Thyroid gland (tissue), 4 donors: ENCODE measurements around the gene FBLN1. TPM values are rescaled to one million over a fixed set of nuclear protein-coding genes. Genes with fewer than 3 reads are reported as not detected.
A peak's percentile ranks its signal among the peaks of the same experiment; 100 is the strongest.

Experiments used
- DNase-seq, 2 donors: peaks; one replicate each; pipeline ENCODE4 v3.0.0-alpha.2; 2019
- H3K27ac ChIP-seq, 3 donors: fragments of 200-600 bp; sonication (generic); 1 replicate in 2 of 3; 2 replicates in 1 of 3; pipeline ENCODE4 v1.5.1; 2016 to 2019; ENCODE audit warnings: mild to moderate bottlenecking in 1 of 3, moderate library complexity in 1 of 3
- H3K27me3 ChIP-seq: fragments of 200-600 bp; sonication (generic); one replicate; pipeline ENCODE4 v1.5.1; 2019
- H3K36me3 ChIP-seq, 2 donors: fragments of 200-600 bp; sonication (generic); one replicate each; pipeline ENCODE4 v1.5.1; 2016 to 2019
- H3K4me1 ChIP-seq, 2 donors: fragments of 200-600 bp; sonication (generic); one replicate each; pipeline ENCODE4 v1.5.1; 2017 to 2019
- H3K4me3 ChIP-seq, 3 donors: fragments of 200-600 bp; sonication (generic); replicated peaks in 1 of 3; 1 replicate in 2 of 3; 2 replicates in 1 of 3; pipeline ENCODE4 v1.5.1; 2016; ENCODE audit warnings: mild to moderate bottlenecking in 1 of 3
- H3K9me3 ChIP-seq: fragments of 200-600 bp; sonication (generic); one replicate; pipeline ENCODE4 v1.5.1; 2017
- POLR2A ChIP-seq, 2 donors: fragments of 450-650 bp; IDR thresholded peaks; one replicate each; pipeline ENCODE4 v1.6.1; 2017; ENCODE audit warnings: antibody characterized with exemption in 2 of 2, mild to moderate bottlenecking in 2 of 2, moderate library complexity in 1 of 2
- WGBS, 2 donors: methylation state at CpG; one replicate each; pipeline ENCODE4 v1.1.5; 2017; 5-methylcytosine and 5-hydroxymethylcytosine counted together
- intact Hi-C: fragments of 100-400 bp; cut with DNase I; formaldehyde crosslinking; loops from one replicate; pipeline ENCODE4 v1.15.1; 2023
- total RNA-seq, 4 donors: library from RNA; depleted of rRNA; stranded (reverse); fragments of >200 nt; gene quantifications; one replicate each; pipeline ENCODE4 v1.2.3, GENCODE V29; 2016
- TF ChIP-seq, protein P1 (sequence below), 6 experiments: fragments of 200-600 bp in 3 of 6; fragments of 450-650 bp in 3 of 6; sonication (generic) in 3 of 6; IDR thresholded peaks; one replicate each; pipeline ENCODE4 v1.5.1; 2016 to 2019; ENCODE audit warnings: antibody characterized with exemption in 6 of 6, mild to moderate bottlenecking in 2 of 6, inconsistent platforms in 1 of 6, moderate library complexity in 1 of 6

FBLN1 gene
- total RNA-seq, 4 donors from 2014 or later: 52.3 to 199 (median 163) TPM

DNA sequence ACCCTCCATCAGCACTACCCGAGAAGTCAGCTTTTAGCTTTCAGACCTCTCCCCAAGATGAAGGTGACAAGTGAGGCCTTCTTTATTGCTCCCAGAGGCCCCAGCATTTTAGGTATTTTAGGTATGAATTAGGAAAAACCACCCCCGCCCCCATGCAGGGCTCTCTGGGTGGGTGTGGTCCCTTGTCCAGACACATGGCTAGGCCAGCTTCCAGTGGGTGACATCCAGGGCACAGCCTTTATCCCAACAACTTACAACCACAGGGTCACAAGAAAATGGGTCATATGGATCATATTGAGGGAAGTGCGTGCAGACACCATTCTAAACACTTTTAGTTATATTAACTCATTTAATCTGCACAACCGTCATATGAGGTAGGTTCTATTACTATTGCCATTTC is 47.1 kb upstream of the FBLN1 start:
- Histone ChIP-seq H3K27ac (no peak overlapping the region), H3K9me3 (no peaks in the 10 kb centered on the region), H3K4me1 (no peaks in the 10 kb centered on the region), H3K4me3 (no peak overlapping the region), H3K27me3 (no peaks in the 10 kb centered on the region), H3K36me3 (no peaks in the 10 kb centered on the region)
- TF ChIP-seq POLR2A (IDR thresholded peaks at IDR 0.05): no peak
- TF ChIP-seq, protein P1, sequence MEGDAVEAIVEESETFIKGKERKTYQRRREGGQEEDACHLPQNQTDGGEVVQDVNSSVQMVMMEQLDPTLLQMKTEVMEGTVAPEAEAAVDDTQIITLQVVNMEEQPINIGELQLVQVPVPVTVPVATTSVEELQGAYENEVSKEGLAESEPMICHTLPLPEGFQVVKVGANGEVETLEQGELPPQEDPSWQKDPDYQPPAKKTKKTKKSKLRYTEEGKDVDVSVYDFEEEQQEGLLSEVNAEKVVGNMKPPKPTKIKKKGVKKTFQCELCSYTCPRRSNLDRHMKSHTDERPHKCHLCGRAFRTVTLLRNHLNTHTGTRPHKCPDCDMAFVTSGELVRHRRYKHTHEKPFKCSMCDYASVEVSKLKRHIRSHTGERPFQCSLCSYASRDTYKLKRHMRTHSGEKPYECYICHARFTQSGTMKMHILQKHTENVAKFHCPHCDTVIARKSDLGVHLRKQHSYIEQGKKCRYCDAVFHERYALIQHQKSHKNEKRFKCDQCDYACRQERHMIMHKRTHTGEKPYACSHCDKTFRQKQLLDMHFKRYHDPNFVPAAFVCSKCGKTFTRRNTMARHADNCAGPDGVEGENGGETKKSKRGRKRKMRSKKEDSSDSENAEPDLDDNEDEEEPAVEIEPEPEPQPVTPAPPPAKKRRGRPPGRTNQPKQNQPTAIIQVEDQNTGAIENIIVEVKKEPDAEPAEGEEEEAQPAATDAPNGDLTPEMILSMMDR (IDR thresholded peaks at IDR 0.05): no peak
- DNase-seq: no peak
- intact Hi-C loops: no loop called here
- WGBS, 2 donors: 86 to 95% methylated on average over 4 of the region's 4 CpGs

DNA sequence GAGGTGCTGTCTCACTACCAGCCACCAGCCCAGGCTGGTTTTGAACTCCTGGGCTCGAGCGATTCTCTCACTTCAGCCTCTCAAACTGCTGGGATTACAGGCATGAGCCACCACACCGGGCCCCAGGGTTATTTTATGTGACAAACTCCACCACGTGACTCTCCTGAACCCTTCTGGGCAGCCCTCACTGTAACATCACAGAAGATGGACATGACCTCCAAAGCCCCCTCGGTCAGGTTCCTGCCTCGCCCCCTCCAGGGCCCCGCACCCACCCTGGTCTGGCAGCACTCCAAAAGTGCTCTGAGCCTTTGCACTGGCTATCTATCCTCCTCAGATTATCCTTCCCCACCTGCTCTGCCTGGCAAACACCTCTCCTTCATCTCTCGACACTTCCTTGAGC is 45.9 kb upstream of the FBLN1 start:
- H3K27me3 ChIP-seq: no peaks in the 10 kb centered on the region
- H3K36me3 ChIP-seq: no peaks in the 10 kb centered on the region
- H3K9me3 ChIP-seq: no peaks in the 10 kb centered on the region
- no peak overlapping the region for H3K4me3 ChIP-seq
- H3K27ac ChIP-seq: no peak overlapping the region
- TF ChIP-seq, protein P1 (IDR thresholded peaks at IDR 0.05): no peak
- no peak for TF ChIP-seq POLR2A (IDR thresholded peaks at IDR 0.05)
- intact Hi-C loops: no loop called here
- WGBS, 2 donors: 83 to 88% methylated on average over 8 of the region's 8 CpGs
- no peak for DNase-seq
- peaks cover 0 to 6% of the 10 kb centered on the region in 2 donors for H3K4me1 ChIP-seq

DNA sequence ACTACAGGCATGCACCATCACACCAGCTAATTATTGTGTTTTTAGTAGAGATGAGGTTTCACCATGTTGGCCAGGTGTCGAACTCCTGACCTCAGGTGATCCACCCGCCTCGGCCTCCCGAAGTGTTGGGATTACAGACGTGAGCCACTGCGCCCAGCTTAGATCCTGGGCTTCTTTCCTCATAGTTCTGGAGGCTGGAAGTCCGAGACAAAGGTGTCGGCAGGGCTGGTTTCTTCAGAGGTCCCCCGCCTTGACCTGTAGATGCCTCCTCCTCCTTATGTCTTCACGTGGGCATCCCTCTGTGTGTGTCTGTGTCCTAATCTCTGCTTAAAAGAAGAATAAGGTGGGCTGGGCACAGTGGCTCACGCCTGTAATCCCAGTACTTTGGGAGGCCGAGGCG is 44.2 kb upstream of the FBLN1 start:
- 95 to 96% methylated on average over 12 to 13 of the region's 13 CpGs for WGBS, 2 donors
- no peak overlapping the region for H3K4me3 ChIP-seq
- no peaks in the 10 kb centered on the region for H3K9me3 ChIP-seq
- H3K27me3 ChIP-seq: no peaks in the 10 kb centered on the region
- intact Hi-C loops: no loop called here
- peaks cover 0 to 10% of the 10 kb centered on the region in 2 donors for H3K4me1 ChIP-seq
- no peak overlapping the region for H3K27ac ChIP-seq
- no peaks in the 10 kb centered on the region for H3K36me3 ChIP-seq
- no peak for DNase-seq
- TF ChIP-seq, protein P1 (IDR thresholded peaks at IDR 0.05): no peak
- TF ChIP-seq POLR2A (IDR thresholded peaks at IDR 0.05): no peak

DNA sequence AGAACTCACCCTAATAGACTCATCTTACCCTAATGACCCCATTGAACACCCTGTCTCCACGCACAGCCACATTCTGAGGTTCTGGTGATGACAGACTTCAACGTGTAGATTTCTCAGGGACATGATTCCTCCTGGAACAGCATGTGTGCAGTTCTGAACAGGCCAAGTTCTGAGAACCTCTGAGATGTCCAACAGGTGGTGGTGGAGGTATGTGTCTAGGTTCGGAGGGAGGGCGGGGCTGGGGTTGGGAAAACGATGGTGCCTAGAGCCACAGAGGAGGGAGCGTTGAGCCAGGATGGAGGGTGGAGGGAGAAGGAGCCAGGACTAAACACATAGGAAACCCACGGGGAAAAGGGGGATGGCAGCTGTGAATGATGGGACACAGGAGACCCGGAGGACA is 43.4 kb upstream of the FBLN1 start:
- Histone ChIP-seq H3K36me3 (no peaks in the 10 kb centered on the region), H3K27me3 (no peaks in the 10 kb centered on the region), H3K27ac (no peak overlapping the region), H3K4me3 (no peak overlapping the region), H3K9me3 (no peaks in the 10 kb centered on the region), H3K4me1 (peaks cover 0 to 10% of the 10 kb centered on the region in 2 donors)
- DNase-seq: no peak
- WGBS, 2 donors: 89 to 95% methylated on average over 8 of the region's 8 CpGs
- TF ChIP-seq, protein P1 (IDR thresholded peaks at IDR 0.05): no peak
- no peak for TF ChIP-seq POLR2A (IDR thresholded peaks at IDR 0.05)
- intact Hi-C loops: no loop called here

DNA sequence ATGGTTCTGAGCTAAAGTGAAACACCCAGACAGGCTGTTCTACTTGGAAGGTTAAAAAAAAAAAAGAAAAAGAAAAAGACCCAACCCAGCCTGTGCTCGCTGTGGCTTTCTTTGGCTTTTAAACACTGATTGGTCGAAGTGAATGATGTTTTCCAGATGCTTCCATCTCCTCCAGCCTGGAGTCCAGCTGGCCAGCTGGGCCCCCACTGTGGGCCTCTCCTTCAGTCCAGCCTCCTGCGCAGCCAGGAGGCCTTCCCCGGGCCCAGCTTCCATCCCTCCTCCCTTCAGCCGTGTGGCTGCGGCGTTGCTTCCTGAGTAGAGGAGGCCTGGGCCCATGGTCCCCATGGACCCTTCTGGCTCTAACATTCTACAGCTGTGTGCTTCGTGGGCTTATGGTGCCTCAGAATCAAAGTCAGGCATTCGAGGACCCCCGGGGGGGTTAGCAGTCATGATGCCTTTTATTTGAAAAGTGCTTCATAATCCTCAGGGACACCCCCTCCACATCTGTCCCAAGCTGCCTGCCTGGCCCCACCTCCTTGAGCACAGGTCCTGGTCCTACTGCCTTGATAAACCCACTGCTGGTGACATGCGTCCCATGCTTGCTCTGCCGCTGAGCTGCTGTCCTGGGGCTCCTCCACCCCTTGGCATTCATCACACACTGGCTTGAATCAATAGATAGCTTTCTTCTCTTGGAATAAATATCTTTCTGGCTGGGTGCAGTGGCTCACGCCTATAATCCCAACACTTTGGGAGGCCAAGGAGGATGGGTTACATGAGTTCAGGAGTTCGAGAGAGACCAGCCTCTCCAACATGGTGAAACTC is 42.2 kb upstream of the FBLN1 start:
- Histone ChIP-seq H3K36me3 (no peaks in the 10 kb centered on the region), H3K9me3 (no peaks in the 10 kb centered on the region), H3K4me3 (no peak overlapping the region), H3K27ac (peak overlapping the region in 1 of 3 donors; percentile 24), H3K27me3 (no peaks in the 10 kb centered on the region), H3K4me1 (peaks cover 0 to 10% of the 10 kb centered on the region in 2 donors)
- DNase-seq: no peak
- intact Hi-C loops: no loop called here
- TF ChIP-seq, protein P1 (IDR thresholded peaks at IDR 0.05): no peak
- no peak for TF ChIP-seq POLR2A (IDR thresholded peaks at IDR 0.05)
- WGBS, 2 donors: 66 to 70% methylated on average over 13 to 14 of the region's 14 CpGs
